Natural killer cell (primary cell): Measurements from ENCODE around the gene MTUS2. TPM values are rescaled to one million over a fixed set of nuclear protein-coding genes. Genes with fewer than 3 reads are reported as not detected.
A peak's percentile ranks its signal among the peaks of the same experiment; 100 is the strongest.

Source experiments
- ATAC-seq, 3 donors: fragments of 150-1000 bp in 2 of 3; fragments of 200-7000 bp in 1 of 3; cut with Tn5 transposase; 1 replicate in 1 of 3; 2 replicates in 2 of 3; pipeline ENCODE4 v1.10.0; 2021; ENCODE audit warnings: mild to moderate bottlenecking in 2 of 3, moderate library complexity in 2 of 3
- DNase-seq, 2 donors: peaks; one replicate each; pipeline versions ENCODE4 v3.0.0 to v3.0.0-alpha.2; 2013 to 2021; ENCODE audit warnings: mixed read lengths in 1 of 2
- H3K27ac ChIP-seq: one replicate; pipeline ENCODE4 v1.5.1; 2013; ENCODE audit warnings: mild to moderate bottlenecking, low read length
- H3K27me3 ChIP-seq: one replicate; pipeline ENCODE4 v1.6.1; 2013; ENCODE audit warnings: low read length; ENCODE audit not compliant: control insufficient read depth, insufficient read depth
- H3K36me3 ChIP-seq: one replicate; pipeline ENCODE4 v1.6.1; 2013; ENCODE audit warnings: low read length; ENCODE audit not compliant: control insufficient read depth, insufficient read depth
- H3K4me1 ChIP-seq: one replicate; pipeline ENCODE4 v1.6.1; 2013; ENCODE audit warnings: low read length; ENCODE audit not compliant: control insufficient read depth, insufficient read depth
- H3K4me3 ChIP-seq: one replicate; pipeline ENCODE4 v1.5.1; 2013; ENCODE audit warnings: low read length
- H3K9me3 ChIP-seq: one replicate; pipeline ENCODE4 v1.6.1; 2013; ENCODE audit warnings: low read length; ENCODE audit not compliant: control insufficient read depth, insufficient read depth
- H3K27ac Mint-ChIP-seq, 2 donors: one replicate each; pipeline ENCODE4 v1.8.0; 2022; ENCODE audit warnings: mild to moderate bottlenecking in 2 of 2, mixed read lengths in 2 of 2, moderate library complexity in 1 of 2
- H3K27me3 Mint-ChIP-seq, 2 donors: one replicate each; pipeline ENCODE4 v1.8.0; 2022; ENCODE audit warnings: low read depth in 2 of 2, mixed read lengths in 2 of 2
- H3K36me3 Mint-ChIP-seq: one replicate; pipeline ENCODE4 v1.8.0; 2022; ENCODE audit warnings: mixed read lengths
- H3K4me1 Mint-ChIP-seq, 2 donors: one replicate each; pipeline ENCODE4 v1.8.0; 2022; ENCODE audit warnings: mixed read lengths in 2 of 2
- H3K4me3 Mint-ChIP-seq: one replicate; pipeline ENCODE4 v1.8.0; 2022; ENCODE audit warnings: mild to moderate bottlenecking, moderate library complexity, mixed read lengths
- H3K9me3 Mint-ChIP-seq, 2 donors: one replicate each; pipeline ENCODE4 v1.8.0; 2022; ENCODE audit warnings: mixed read lengths in 2 of 2
- WGBS: methylation state at CpG from one replicate; pipeline ENCODE4 v1.1.7; 2013; ENCODE audit warnings: missing lambda C conversion rate; ENCODE audit not compliant: insufficient coverage; 5-methylcytosine and 5-hydroxymethylcytosine counted together
- intact Hi-C: fragments of 100-400 bp; cut with micrococcal nuclease; formaldehyde crosslinking; loops from one replicate; pipeline ENCODE4 v1.14.2; 2022
- total RNA-seq, 4 donors: library from RNA; stranded (reverse); fragments of 120-200 nt in 1 of 4; gene quantifications; one replicate each; pipeline versions ENCODE4 v1.2.3 to v1.2.4, GENCODE V29; 2013 to 2022
- TF ChIP-seq, protein P1 (sequence below): fragments of 200-600 bp; IDR thresholded peaks from one replicate; pipeline ENCODE4 v1.8.0; 2022; ENCODE audit warnings: antibody characterized with exemption

MTUS2 gene
- total RNA-seq, 3 donors from 2014 or later (not counting 1 experiment from before 2014, with no cell fraction given), result not detected

DNA sequence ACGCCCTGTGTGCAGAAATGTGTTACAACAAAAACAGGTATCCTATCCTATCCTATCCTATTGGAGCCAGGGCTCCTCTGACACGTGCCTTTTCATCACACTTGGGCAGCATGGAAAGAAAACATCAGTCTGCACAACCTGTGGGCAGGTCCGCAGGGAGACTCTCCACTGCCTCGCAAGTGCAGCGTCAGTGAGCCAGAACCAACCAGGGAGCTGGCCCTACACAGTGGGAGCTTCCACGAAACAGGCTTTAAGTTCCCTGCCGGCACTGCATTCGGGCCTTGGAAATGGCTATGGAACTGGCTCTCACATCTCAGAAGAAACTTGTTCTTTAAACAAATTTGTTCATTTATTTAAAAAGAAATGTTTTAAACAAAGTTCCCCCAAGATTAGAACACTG, 725.8 kb downstream of the MTUS2 start:
- no peak overlapping the region for H3K27ac ChIP-seq
- intact Hi-C loops, result no loop called here
- TF ChIP-seq, protein P1, sequence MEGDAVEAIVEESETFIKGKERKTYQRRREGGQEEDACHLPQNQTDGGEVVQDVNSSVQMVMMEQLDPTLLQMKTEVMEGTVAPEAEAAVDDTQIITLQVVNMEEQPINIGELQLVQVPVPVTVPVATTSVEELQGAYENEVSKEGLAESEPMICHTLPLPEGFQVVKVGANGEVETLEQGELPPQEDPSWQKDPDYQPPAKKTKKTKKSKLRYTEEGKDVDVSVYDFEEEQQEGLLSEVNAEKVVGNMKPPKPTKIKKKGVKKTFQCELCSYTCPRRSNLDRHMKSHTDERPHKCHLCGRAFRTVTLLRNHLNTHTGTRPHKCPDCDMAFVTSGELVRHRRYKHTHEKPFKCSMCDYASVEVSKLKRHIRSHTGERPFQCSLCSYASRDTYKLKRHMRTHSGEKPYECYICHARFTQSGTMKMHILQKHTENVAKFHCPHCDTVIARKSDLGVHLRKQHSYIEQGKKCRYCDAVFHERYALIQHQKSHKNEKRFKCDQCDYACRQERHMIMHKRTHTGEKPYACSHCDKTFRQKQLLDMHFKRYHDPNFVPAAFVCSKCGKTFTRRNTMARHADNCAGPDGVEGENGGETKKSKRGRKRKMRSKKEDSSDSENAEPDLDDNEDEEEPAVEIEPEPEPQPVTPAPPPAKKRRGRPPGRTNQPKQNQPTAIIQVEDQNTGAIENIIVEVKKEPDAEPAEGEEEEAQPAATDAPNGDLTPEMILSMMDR, result no peak
- ATAC-seq, result no peak
- H3K36me3 ChIP-seq, result peaks cover 6% of the 10 kb centered on the region
- no peak overlapping the region for H3K4me3 ChIP-seq
- no peaks in the 10 kb centered on the region for H3K9me3 ChIP-seq
- Mint-ChIP-seq H3K27ac (peak overlapping the region in 1 of 2 donors; percentile 13), H3K36me3 (no peaks in the 10 kb centered on the region), H3K4me3 (no peak overlapping the region), H3K4me1 (peaks cover 0 to 9% of the 10 kb centered on the region in 2 donors), H3K27me3 (no peaks in the 10 kb centered on the region), H3K9me3 (no peaks in the 10 kb centered on the region)
- 95% methylated on average over 8 of the region's 8 CpGs for WGBS
- DNase-seq, result no peak
- H3K27me3 ChIP-seq, result no peaks in the 10 kb centered on the region
- H3K4me1 ChIP-seq, result no peaks in the 10 kb centered on the region

DNA sequence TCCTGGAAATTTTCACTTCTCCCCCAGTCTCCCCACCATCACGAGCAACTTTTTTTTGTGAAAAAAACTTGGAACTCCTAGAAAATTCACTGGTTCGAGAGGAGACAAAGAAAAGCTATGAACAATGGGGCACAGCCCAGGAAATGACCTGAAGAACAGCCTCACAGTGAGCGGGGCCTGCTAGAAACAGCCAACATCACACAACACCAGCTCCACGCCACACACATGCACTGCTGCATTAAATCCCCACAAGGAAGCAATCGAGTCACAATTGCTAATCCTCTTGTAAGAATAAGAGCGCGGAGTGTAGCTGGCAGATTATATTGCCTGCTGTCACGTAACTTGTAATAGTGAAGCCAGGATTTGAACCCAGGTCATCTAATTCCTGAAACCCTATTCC, 726.5 kb downstream of the MTUS2 start:
- intact Hi-C loops, result no loop called here
- DNase-seq (no peak), ATAC-seq (no peak)
- no peak overlapping the region for H3K27ac Mint-ChIP-seq
- WGBS, result 97% methylated on average over 8 of the region's 8 CpGs
- H3K4me3 Mint-ChIP-seq, result no peak overlapping the region
- H3K4me1 ChIP-seq, result no peaks in the 10 kb centered on the region
- H3K27ac ChIP-seq, result no peak overlapping the region
- H3K4me1 Mint-ChIP-seq, result peaks cover 0 to 12% of the 10 kb centered on the region in 2 donors
- no peaks in the 10 kb centered on the region for H3K9me3 Mint-ChIP-seq
- H3K9me3 ChIP-seq, result no peaks in the 10 kb centered on the region
- peaks cover 6% of the 10 kb centered on the region for H3K36me3 ChIP-seq
- no peaks in the 10 kb centered on the region for H3K27me3 Mint-ChIP-seq
- no peak overlapping the region for H3K4me3 ChIP-seq
- no peaks in the 10 kb centered on the region for H3K27me3 ChIP-seq
- TF ChIP-seq, protein P1, result no peak
- H3K36me3 Mint-ChIP-seq, result no peaks in the 10 kb centered on the region

DNA sequence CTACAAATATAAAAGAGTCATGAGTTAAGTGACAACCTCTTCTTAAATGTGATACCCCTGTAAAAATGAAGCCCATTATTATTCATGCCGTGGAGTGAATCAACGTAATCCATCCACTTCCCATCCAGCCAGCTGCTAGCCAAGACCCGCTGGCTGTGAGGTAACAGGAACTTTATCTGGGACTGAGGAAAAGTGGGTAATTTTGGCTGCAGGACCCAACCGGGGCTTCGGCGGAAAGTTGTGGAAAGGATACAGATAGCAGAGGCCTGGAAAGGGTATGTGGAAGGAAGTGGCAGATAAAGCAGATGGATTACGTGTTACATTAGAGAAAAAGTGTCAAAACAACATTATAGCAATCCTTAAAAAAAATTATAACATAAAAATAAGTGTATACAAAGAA, 727.0 kb downstream of the MTUS2 start:
- intact Hi-C loops, result no loop called here
- TF ChIP-seq, protein P1, result no peak
- Histone ChIP-seq H3K4me1 (no peaks in the 10 kb centered on the region), H3K9me3 (no peaks in the 10 kb centered on the region), H3K4me3 (no peak overlapping the region), H3K27ac (no peak overlapping the region), H3K27me3 (no peaks in the 10 kb centered on the region), H3K36me3 (peaks cover 6% of the 10 kb centered on the region)
- Mint-ChIP-seq H3K36me3 (no peaks in the 10 kb centered on the region), H3K27ac (no peak overlapping the region), H3K4me3 (no peak overlapping the region), H3K27me3 (no peaks in the 10 kb centered on the region), H3K4me1 (peaks cover 0 to 12% of the 10 kb centered on the region in 2 donors), H3K9me3 (no peaks in the 10 kb centered on the region)
- DNase-seq, result no peak
- no peak for ATAC-seq
- WGBS, result 81% methylated on average over 4 of the region's 7 CpGs

DNA sequence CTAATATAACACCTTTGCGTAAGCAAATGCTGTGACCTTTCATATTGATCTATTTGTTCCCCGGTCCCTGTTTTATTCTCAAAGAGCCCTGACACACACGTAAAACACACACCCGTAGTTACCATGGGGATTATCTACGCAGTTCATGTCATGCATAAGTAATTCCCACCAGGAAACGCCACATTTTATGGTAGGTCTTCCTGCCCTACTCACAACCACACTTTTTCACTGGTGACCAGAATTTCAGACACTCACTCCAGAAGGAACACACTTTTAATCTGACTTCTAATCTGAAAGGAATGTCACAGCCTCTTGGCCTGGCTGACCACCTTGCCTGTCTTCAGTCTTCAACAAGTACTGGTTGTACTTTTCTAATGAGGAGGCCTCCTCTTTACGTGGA, 728.6 kb downstream of the MTUS2 start:
- Histone ChIP-seq H3K27me3 (no peaks in the 10 kb centered on the region), H3K36me3 (peaks cover 13% of the 10 kb centered on the region), H3K9me3 (no peaks in the 10 kb centered on the region), H3K4me3 (no peak overlapping the region), H3K4me1 (no peaks in the 10 kb centered on the region), H3K27ac (no peak overlapping the region)
- intact Hi-C loops, result no loop called here
- Mint-ChIP-seq H3K4me3 (no peak overlapping the region), H3K4me1 (peaks cover 0 to 12% of the 10 kb centered on the region in 2 donors), H3K36me3 (no peaks in the 10 kb centered on the region), H3K9me3 (no peaks in the 10 kb centered on the region), H3K27me3 (no peaks in the 10 kb centered on the region), H3K27ac (no peak overlapping the region)
- TF ChIP-seq, protein P1, result no peak
- DNase-seq (no peak), ATAC-seq (no peak)
- 96% methylated on average over 7 of the region's 7 CpGs for WGBS
